Measurements from ENCODE around the gene SLC7A10. TPM values are rescaled to one million over a fixed set of nuclear protein-coding genes. Genes with fewer than 3 reads are reported as not detected.

SLC7A10 gene
- total RNA-seq, 4 donors from 2014 or later = not detected

- TF ChIP-seq POLR2A (IDR thresholded peaks at IDR 0.05) (no peak), CTCF (IDR thresholded peaks at IDR 0.05) (no peak)
- Histone ChIP-seq H3K4me1 (no peaks in the 10 kb centered on the region), H3K27me3 (no peaks in the 10 kb centered on the region), H3K4me3 (no peak overlapping the region), H3K27ac (no peak overlapping the region), H3K9me3 (no peaks in the 10 kb centered on the region), H3K36me3 (no peaks in the 10 kb centered on the region)
- DNase-seq = no peak
- intact Hi-C loops (cut with DNase I; ENCODE audit: low total_unique reads) = no loop called here
These were observed 27.3 kb upstream of the SLC7A10 start for GRCh38 chr19:33252971-33253370.

GRCh38 chr19:33252418-33252962, 26.8 kb upstream of the SLC7A10 start:
- H3K27ac ChIP-seq = no peak overlapping the region
- TF ChIP-seq CTCF (IDR thresholded peaks at IDR 0.05) = no peak
- TF ChIP-seq POLR2A (IDR thresholded peaks at IDR 0.05) = no peak
- H3K9me3 ChIP-seq = no peaks in the 10 kb centered on the region
- H3K4me1 ChIP-seq = no peaks in the 10 kb centered on the region
- intact Hi-C loops (cut with DNase I; ENCODE audit: low total_unique reads) = no loop called here
- H3K27me3 ChIP-seq = no peaks in the 10 kb centered on the region
- DNase-seq = no peak
- no peaks in the 10 kb centered on the region for H3K36me3 ChIP-seq
- no peak overlapping the region for H3K4me3 ChIP-seq

- intact Hi-C loops (cut with DNase I; ENCODE audit: low total_unique reads) = no loop called here
- Histone ChIP-seq H3K4me3 (no peak overlapping the region), H3K9me3 (no peaks in the 10 kb centered on the region), H3K4me1 (no peaks in the 10 kb centered on the region), H3K36me3 (no peaks in the 10 kb centered on the region), H3K27me3 (no peaks in the 10 kb centered on the region), H3K27ac (no peak overlapping the region)
- TF ChIP-seq POLR2A (IDR thresholded peaks at IDR 0.05) (no peak), CTCF (IDR thresholded peaks at IDR 0.05) (no peak)
- DNase-seq = no peak
These were observed 26.0 kb upstream of the SLC7A10 start for GRCh38 chr19:33251526-33252090.

- TF ChIP-seq POLR2A (IDR thresholded peaks at IDR 0.05) = no peak
- TF ChIP-seq CTCF (IDR thresholded peaks at IDR 0.05) = no peak
- Histone ChIP-seq H3K9me3 (no peaks in the 10 kb centered on the region), H3K27me3 (no peaks in the 10 kb centered on the region), H3K27ac (no peak overlapping the region), H3K4me3 (no peak overlapping the region), H3K4me1 (no peaks in the 10 kb centered on the region), H3K36me3 (no peaks in the 10 kb centered on the region)
- DNase-seq = no peak
- intact Hi-C loops (cut with DNase I; ENCODE audit: low total_unique reads) = no loop called here
These were observed 25.4 kb upstream of the SLC7A10 start for GRCh38 chr19:33251076-33251475.

- no peaks in the 10 kb centered on the region for H3K36me3 ChIP-seq
- peaks cover 0 to 5% of the 10 kb centered on the region in 2 donors for H3K9me3 ChIP-seq
- DNase-seq = no peak
- TF ChIP-seq CTCF (IDR thresholded peaks at IDR 0.05) (no peak), POLR2A (IDR thresholded peaks at IDR 0.05) (no peak)
- H3K27ac ChIP-seq = no peak overlapping the region
- intact Hi-C loops (cut with DNase I; ENCODE audit: low total_unique reads) = no loop called here
- no peaks in the 10 kb centered on the region for H3K4me1 ChIP-seq
- no peaks in the 10 kb centered on the region for H3K27me3 ChIP-seq
- H3K4me3 ChIP-seq = no peak overlapping the region
These were observed 24.9 kb upstream of the SLC7A10 start for GRCh38 chr19:33250500-33250899.
